Right renal pelvis (tissue), 4 donors: ENCODE measurements around the gene EHD3. TPM values are rescaled to one million over a fixed set of nuclear protein-coding genes. Genes with fewer than 3 reads are reported as not detected.

Experiments
- polyA plus RNA-seq, 4 donors: library from polyadenylated mRNA; unstranded; fragments of 120-200 nt; gene quantifications; one replicate each; pipeline ENCODE4 v1.2.1, GENCODE V29; 2013; ENCODE audit not compliant: insufficient read length in 4 of 4

Gene EHD3
- polyA plus RNA-seq, 4 donors = 28.8 to 50.4 (median 36.3) TPM

Other genes with a start within 250 kb of the EHD3 start
- 10 to 100 TPM; 36.7 to 48.1 (median 39.7) TPM for gene GALNT14, start 95.7 kb upstream of the EHD3 start, polyA plus RNA-seq
- gene CAPN14, start 16.6 kb upstream of the EHD3 start, polyA plus RNA-seq = under 1 TPM; 0.06 to 0.10 (median 0.07) TPM
- gene XDH, start 180.6 kb downstream of the EHD3 start, polyA plus RNA-seq = under 1 TPM; 0.03 to 0.10 (median 0.07) TPM